Lung (tissue), 16 donors: ENCODE results near the gene SLC6A15. TPM values are rescaled to one million over a fixed set of nuclear protein-coding genes. Genes with fewer than 3 reads are reported as not detected.

Experiments
- ATAC-seq: fragments of 200-7000 bp; cut with Tn5 transposase; one replicate; pipeline ENCODE4 v1.9.1; 2020; ENCODE audit warnings: moderate number of reproducible peaks; ENCODE audit not compliant: insufficient read depth, low FRiP score
- DNase-seq, 3 donors: peaks; one replicate each; pipeline ENCODE4 v3.0.0-alpha.2; 2013 to 2017
- H3K27ac ChIP-seq, 2 donors: one replicate each; pipeline ENCODE4 v1.5.1; 2013; ENCODE audit warnings: mild to moderate bottlenecking in 2 of 2, moderate library complexity in 2 of 2, control low read depth in 1 of 2, inconsistent platforms in 1 of 2, low read depth in 1 of 2, low read length in 1 of 2
- H3K27me3 ChIP-seq, 3 donors: one replicate each; pipeline ENCODE4 v1.5.1; 2013; ENCODE audit warnings: low read length in 2 of 3; ENCODE audit not compliant: control insufficient read depth in 3 of 3, insufficient read depth in 3 of 3
- H3K36me3 ChIP-seq, 4 donors: one replicate each; pipeline ENCODE4 v1.5.1; 2013; ENCODE audit warnings: low read length in 4 of 4, mild to moderate bottlenecking in 1 of 4, moderate library complexity in 1 of 4; ENCODE audit not compliant: control insufficient read depth in 4 of 4, insufficient read depth in 4 of 4
- H3K4me1 ChIP-seq, 5 donors: one replicate each; pipeline ENCODE4 v1.5.1; 2013; ENCODE audit warnings: low read length in 5 of 5, mild to moderate bottlenecking in 2 of 5, moderate library complexity in 1 of 5; ENCODE audit not compliant: control insufficient read depth in 5 of 5, insufficient read depth in 5 of 5
- H3K4me3 ChIP-seq: one replicate; pipeline ENCODE4 v1.5.1; 2013; ENCODE audit warnings: mild to moderate bottlenecking, control low read depth, moderate library complexity
- H3K9ac ChIP-seq, 2 donors: one replicate each; pipeline ENCODE4 v1.5.1; 2013; ENCODE audit warnings: low read length in 2 of 2, control low read depth in 1 of 2; ENCODE audit not compliant: insufficient read depth in 1 of 2
- H3K9me3 ChIP-seq, 4 donors: one replicate each; pipeline ENCODE4 v1.5.1; 2013; ENCODE audit warnings: low read length in 3 of 4, mild to moderate bottlenecking in 1 of 4, moderate library complexity in 1 of 4; ENCODE audit not compliant: control insufficient read depth in 4 of 4, insufficient read depth in 3 of 4
- WGBS, 2 donors: extraction: QIAGEN DNeasy Blood & Tissue Kit; methylation state at CpG; one replicate each; pipeline ENCODE4 v1.1.7; 2013; 5-methylcytosine and 5-hydroxymethylcytosine counted together
- long read RNA-seq, 5 donors: transcript quantifications; one replicate each; lab custom pipeline, GENCODE V29; 2026
- polyA plus RNA-seq, 2 donors: library from polyadenylated mRNA; stranded (reverse); fragments of 200-250 nt; gene quantifications; one replicate each; pipeline ENCODE4 v1.2.1, GENCODE V29; 2013
- total RNA-seq, 2 donors: library from RNA; depleted of rRNA in 1 of 2; stranded (reverse); fragments of >200 nt in 1 of 2; gene quantifications; one replicate each; pipeline ENCODE4 v1.2.1, GENCODE V29; 2014 to 2021
- TF ChIP-seq, protein P1 (sequence below): IDR thresholded peaks from 2 replicates; pipeline ENCODE4 v1.5.1; 2012; ENCODE audit warnings: mild to moderate bottlenecking; ENCODE audit errors: control extremely low read depth, extremely low read depth
- donor health status: control.
- donor health status: control.
- donor health status: Bipolar disorder and iron deficiency.
- donor health status: healthy.
- donor health status: DM: yes; HTN: yes; CAD: no.

SLC6A15 gene
- under 1 TPM in 1 of 2 donors, not detected in 1; 0.34 TPM for total RNA-seq
- under 1 TPM; 0.02 to 0.11 TPM for polyA plus RNA-seq
- long read RNA-seq, donor 1, result 0 reads
- long read RNA-seq, donor 2, result 0 reads
- long read RNA-seq, donor 3, result 0 reads
- long read RNA-seq, donor 4, result 0 reads
- long read RNA-seq, donor 5, result 0 reads

DNA sequence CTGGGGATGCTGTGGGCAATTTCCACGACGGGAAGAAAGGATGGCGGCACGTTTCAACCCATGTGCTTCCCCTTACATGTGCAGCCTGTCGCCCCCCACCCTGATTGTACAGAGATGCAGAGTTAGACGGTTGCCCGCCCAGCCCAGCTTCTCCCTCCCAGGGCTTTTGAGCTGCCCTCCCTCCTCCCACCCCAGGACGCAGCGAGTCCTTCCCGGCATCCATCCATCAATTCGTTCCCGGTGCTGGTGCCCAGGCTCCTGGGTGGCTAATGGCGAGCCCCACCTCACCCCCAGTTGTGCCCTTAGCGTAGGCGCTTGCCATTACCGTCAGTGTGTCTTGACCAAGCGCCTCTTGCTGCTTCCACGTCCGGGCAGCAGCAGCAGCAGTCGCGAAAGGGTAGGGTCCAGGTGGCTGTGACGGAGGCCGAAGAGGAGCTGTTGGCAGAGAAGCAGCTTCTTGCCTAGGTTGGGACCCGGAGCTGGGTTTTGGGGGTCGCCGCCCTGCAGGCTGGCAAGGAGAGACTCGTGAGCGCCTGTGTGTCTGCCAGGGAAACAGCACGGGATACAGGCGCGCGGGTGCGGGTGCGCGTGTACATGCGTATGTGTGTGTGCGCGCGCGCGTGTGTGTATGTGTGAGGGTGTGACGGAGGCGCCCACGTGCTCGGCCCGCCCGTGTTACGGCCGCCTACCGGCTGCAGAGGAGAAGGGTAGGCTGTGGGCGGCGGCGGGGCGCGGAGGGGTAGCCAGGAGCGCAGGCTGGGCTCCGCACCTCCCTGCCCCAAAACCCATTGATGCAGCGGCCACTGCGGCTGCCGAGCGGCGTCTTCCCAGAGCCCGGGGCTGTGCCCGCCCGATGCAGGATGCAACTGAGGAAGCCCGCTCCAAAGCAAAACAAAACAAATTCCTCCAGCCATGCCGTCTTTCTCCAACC is at the start of gene SLC6A15:
TSS of gene SLC6A15 (minus strand) at position 602 of the 931 bp plus-strand sequence. CDS start 20,679 bp downstream, outside the sequence.
- peaks cover 0 to 68% (median 47%) of the 10 kb centered on the region in 3 donors for H3K27me3 ChIP-seq
- no peak within 1 kb of the TSS for H3K9ac ChIP-seq
- peaks cover 0 to 21% (median 3%) of the 10 kb centered on the region in 5 donors for H3K4me1 ChIP-seq
- DNase-seq (peak; percentile 67 to 79 (median 74)), ATAC-seq (peak; percentile 64)
- 3 to 4% methylated on average over 65 to 67 of the region's 67 CpGs for WGBS, 2 donors
- peak within 1 kb of the TSS; percentile 25 for H3K4me3 ChIP-seq
- no peak within 1 kb of the TSS for H3K27ac ChIP-seq
- H3K9me3 ChIP-seq, result peaks cover 0 to 7% (median 0%) of the 10 kb centered on the region in 4 donors
- H3K36me3 ChIP-seq, result no peaks in the 10 kb centered on the region
- TF ChIP-seq, protein P1, sequence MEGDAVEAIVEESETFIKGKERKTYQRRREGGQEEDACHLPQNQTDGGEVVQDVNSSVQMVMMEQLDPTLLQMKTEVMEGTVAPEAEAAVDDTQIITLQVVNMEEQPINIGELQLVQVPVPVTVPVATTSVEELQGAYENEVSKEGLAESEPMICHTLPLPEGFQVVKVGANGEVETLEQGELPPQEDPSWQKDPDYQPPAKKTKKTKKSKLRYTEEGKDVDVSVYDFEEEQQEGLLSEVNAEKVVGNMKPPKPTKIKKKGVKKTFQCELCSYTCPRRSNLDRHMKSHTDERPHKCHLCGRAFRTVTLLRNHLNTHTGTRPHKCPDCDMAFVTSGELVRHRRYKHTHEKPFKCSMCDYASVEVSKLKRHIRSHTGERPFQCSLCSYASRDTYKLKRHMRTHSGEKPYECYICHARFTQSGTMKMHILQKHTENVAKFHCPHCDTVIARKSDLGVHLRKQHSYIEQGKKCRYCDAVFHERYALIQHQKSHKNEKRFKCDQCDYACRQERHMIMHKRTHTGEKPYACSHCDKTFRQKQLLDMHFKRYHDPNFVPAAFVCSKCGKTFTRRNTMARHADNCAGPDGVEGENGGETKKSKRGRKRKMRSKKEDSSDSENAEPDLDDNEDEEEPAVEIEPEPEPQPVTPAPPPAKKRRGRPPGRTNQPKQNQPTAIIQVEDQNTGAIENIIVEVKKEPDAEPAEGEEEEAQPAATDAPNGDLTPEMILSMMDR, result no peak

DNA sequence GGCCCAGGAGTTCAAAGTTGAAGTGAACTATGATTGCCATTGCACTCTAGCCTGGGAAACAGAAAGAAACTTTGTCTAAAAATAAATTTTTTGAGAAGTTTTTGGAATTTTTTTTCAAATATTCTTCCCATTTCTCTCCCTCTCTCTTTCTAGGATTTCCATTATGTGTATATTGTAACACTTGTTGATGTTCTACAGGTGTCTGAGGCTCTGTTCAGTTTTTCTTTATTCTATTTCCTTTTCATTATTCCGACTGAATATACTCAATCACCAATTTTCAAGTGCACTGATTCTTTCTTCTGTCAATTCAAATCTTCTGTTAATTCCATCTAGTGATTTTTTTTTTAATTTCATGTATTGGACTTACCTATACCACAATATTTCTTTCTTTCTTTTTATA is 48.3 kb upstream of the SLC6A15 start:
- 83 to 89% methylated on average over 1 of the region's 1 CpG for WGBS, 2 donors
- no peaks in the 10 kb centered on the region for H3K27me3 ChIP-seq
- DNase-seq (no peak), ATAC-seq (no peak)
- TF ChIP-seq, protein P1, result no peak
- no peak overlapping the region for H3K27ac ChIP-seq
- no peaks in the 10 kb centered on the region for H3K36me3 ChIP-seq
- no peak overlapping the region for H3K9ac ChIP-seq
- no peaks in the 10 kb centered on the region for H3K4me1 ChIP-seq
- H3K9me3 ChIP-seq, result no peaks in the 10 kb centered on the region
- H3K4me3 ChIP-seq, result no peak overlapping the region

DNA sequence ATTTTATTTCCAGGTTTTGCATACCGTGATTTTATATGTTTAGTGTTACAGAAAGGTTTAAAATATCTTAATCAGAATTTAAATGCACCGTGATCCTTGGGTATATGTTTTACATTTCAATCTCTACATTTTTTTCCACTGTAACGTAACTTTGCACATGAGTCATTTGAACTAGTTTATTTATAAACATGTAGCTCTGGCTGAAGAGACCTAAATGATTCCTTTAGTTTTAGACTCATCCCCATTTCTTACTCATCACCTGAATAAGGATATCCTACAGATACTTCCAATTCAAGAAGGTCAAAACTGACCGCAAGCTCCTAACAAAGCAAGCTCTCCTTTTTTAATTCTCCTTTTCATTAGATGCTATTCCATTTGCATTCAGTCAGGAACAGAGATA is 42.7 kb upstream of the SLC6A15 start:
- TF ChIP-seq, protein P1, result no peak
- H3K4me1 ChIP-seq, result no peaks in the 10 kb centered on the region

More for the DNA sequence above, 42.7 kb upstream of the SLC6A15 start:
- 73% methylated on average over 4 of the region's 4 CpGs for WGBS, 2 donors
- Histone ChIP-seq H3K27me3 (no peaks in the 10 kb centered on the region), H3K4me3 (no peak overlapping the region), H3K36me3 (no peaks in the 10 kb centered on the region), H3K27ac (no peak overlapping the region), H3K9me3 (no peaks in the 10 kb centered on the region), H3K9ac (no peak overlapping the region)
- no peak for DNase-seq
- ATAC-seq, result no peak
